Muscle of leg (tissue), 11 donors: ENCODE results near the gene TTC3. TPM values are rescaled to one million over a fixed set of nuclear protein-coding genes. Genes with fewer than 3 reads are reported as not detected.

ENCODE experiments used
- DNase-seq: peaks from one replicate; pipeline ENCODE4 v3.0.0; 2013
- H3K27ac ChIP-seq: one replicate; pipeline ENCODE4 v1.5.1; 2013; ENCODE audit warnings: mild to moderate bottlenecking, low read length, control low read depth
- H3K27me3 ChIP-seq: one replicate; pipeline ENCODE4 v1.6.1; 2013; ENCODE audit warnings: low read length; ENCODE audit not compliant: control insufficient read depth, insufficient read depth
- H3K36me3 ChIP-seq: one replicate; pipeline ENCODE4 v1.6.1; 2013; ENCODE audit warnings: low read length; ENCODE audit not compliant: control insufficient read depth, insufficient read depth
- H3K4me1 ChIP-seq: one replicate; pipeline ENCODE4 v1.6.1; 2013; ENCODE audit warnings: low read length; ENCODE audit not compliant: control insufficient read depth, insufficient read depth
- H3K4me3 ChIP-seq: one replicate; pipeline ENCODE4 v1.5.1; 2013; ENCODE audit warnings: low read length, control low read depth
- H3K9me3 ChIP-seq: replicated peaks from 2 replicates; pipeline ENCODE4 v1.6.1; 2013; ENCODE audit warnings: low read depth, low read length; ENCODE audit not compliant: control insufficient read depth
- WGBS: methylation state at CpG from one replicate; pipeline ENCODE4 v1.1.5; 2013; ENCODE audit warnings: missing lambda C conversion rate; ENCODE audit not compliant: insufficient coverage; 5-methylcytosine and 5-hydroxymethylcytosine counted together
- polyA plus RNA-seq, 8 donors: library from polyadenylated mRNA; unstranded; fragments of 120-200 nt; gene quantifications; one replicate each; pipeline versions ENCODE4 v1.2.1 to v1.2.3, GENCODE V29; 2013; ENCODE audit warnings: inconsistent platforms in 1 of 8, low replicate concordance in 1 of 8; ENCODE audit not compliant: insufficient read length in 8 of 8, insufficient read depth in 1 of 8
- total RNA-seq: library from RNA; stranded (reverse); fragments of 120-200 nt; gene quantifications from one replicate; pipeline ENCODE4 v1.2.4, GENCODE V29; 2013

The TTC3 gene
- total and polyA plus RNA-seq, 9 donors = 86.4 to 202 (median 145) TPM

GRCh38 chr21:37227071-37228002 is 154.3 kb downstream of the TTC3 start:
- H3K36me3 ChIP-seq = peaks cover 79% of the 10 kb centered on the region
- 94% methylated on average over 35 of the region's 38 CpGs for WGBS

GRCh38 chr21:37228003-37228400 is 154.9 kb downstream of the TTC3 start:
- no peak for DNase-seq
- Histone ChIP-seq H3K4me3 (no peak overlapping the region), H3K9me3 (no peaks in the 10 kb centered on the region), H3K36me3 (peaks cover 84% of the 10 kb centered on the region), H3K27ac (no peak overlapping the region), H3K27me3 (no peaks in the 10 kb centered on the region), H3K4me1 (no peaks in the 10 kb centered on the region)
- 88% methylated on average over 6 of the region's 16 CpGs for WGBS

More at GRCh38 chr21:37227071-37228002, 154.3 kb downstream of the TTC3 start:
- Histone ChIP-seq H3K4me1 (no peaks in the 10 kb centered on the region), H3K4me3 (no peak overlapping the region), H3K9me3 (no peaks in the 10 kb centered on the region), H3K27ac (no peak overlapping the region), H3K27me3 (no peaks in the 10 kb centered on the region)
- no peak for DNase-seq

DNA sequence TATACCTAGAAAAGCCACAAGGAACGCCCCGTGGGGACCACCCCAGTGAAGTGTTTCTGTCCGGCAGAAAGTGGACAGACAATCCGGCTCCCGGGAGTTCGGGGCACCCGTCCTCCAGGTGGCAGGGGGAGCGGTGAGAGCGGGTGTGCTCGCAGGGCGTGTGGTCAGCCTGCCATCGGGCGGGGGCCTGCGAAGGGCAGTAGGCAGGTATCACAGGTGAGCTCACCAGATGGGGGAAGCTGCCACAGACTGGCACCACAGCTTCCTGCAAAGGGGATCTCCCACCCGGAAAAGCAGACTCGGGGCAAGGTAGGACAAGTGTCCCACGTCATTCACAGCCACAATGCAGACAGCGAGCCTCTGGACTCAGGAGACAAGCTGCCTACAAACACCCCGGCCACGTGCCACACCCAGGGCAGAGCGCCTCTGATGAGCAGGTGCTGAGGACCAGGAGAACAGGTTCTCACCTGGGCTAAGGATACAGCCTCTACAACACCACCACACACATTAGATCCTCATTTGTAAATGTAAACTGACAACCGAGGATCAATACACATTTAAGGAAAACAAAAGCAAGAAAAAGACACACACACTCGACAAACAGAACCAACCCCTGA is 157.7 kb downstream of the TTC3 start:
- H3K4me3 ChIP-seq = no peak overlapping the region
- H3K4me1 ChIP-seq = no peaks in the 10 kb centered on the region
- H3K9me3 ChIP-seq = no peaks in the 10 kb centered on the region
- whole genome bisulfite sequencing = 93% methylated on average over 21 of the region's 23 CpGs
- no peaks in the 10 kb centered on the region for H3K27me3 ChIP-seq
- H3K27ac ChIP-seq = no peak overlapping the region
- DNase-seq = no peak
- peaks cover 71% of the 10 kb centered on the region for H3K36me3 ChIP-seq

- DNase-seq = no peak
- H3K4me3 ChIP-seq = no peak overlapping the region
- H3K9me3 ChIP-seq = no peaks in the 10 kb centered on the region
- H3K36me3 ChIP-seq = peaks cover 66% of the 10 kb centered on the region
- H3K27ac ChIP-seq = no peak overlapping the region
- no peaks in the 10 kb centered on the region for H3K27me3 ChIP-seq
- H3K4me1 ChIP-seq = no peaks in the 10 kb centered on the region
- WGBS = 86% methylated on average over 9 of the region's 12 CpGs
Measured at GRCh38 chr21:37231249-37231645, 158.2 kb downstream of the TTC3 start.

GRCh38 chr21:37231671-37232070 is 158.6 kb downstream of the TTC3 start:
- no peak for DNase-seq
- Histone ChIP-seq H3K4me1 (no peaks in the 10 kb centered on the region), H3K27me3 (no peaks in the 10 kb centered on the region), H3K36me3 (peaks cover 62% of the 10 kb centered on the region), H3K27ac (no peak overlapping the region), H3K9me3 (no peaks in the 10 kb centered on the region), H3K4me3 (no peak overlapping the region)
- 95% methylated on average over 16 of the region's 16 CpGs for WGBS

DNA sequence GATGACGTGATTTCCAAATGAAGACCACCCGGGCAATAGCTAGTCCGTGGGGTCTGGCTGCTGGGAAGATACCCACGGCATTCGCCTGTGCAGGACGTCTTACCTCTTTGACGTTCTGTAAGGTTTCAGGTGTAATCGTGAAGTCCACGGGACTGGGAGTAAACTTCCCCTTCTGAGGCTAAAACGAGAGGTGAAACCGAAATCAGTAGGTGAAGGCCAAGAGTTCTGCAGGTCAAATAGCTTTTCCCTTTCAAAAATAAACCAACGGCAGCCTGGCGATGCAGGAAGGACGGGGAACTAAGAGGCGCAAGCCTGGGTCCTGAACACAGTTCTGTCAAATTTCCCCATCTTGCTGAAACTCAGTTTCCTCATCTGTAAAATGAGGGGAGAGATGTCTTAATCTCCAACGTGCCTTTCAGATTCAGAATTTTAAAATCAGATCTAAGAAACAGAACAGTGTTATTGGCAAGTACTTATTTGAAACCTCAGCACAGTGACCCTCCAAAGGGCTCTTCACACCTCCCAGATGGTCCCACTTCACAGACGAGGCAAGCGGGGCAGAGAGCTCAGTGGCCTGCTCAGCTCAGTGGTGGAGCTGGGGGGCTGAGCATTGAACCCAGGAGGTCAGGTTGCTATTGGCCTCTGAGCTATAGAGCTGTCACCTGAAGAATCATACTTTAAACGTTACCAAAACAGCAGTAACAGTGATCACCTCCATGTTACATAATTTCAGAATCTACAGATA is 159.4 kb downstream of the TTC3 start:
- H3K4me1 ChIP-seq = no peaks in the 10 kb centered on the region
- H3K36me3 ChIP-seq = peaks cover 55% of the 10 kb centered on the region
- no peak overlapping the region for H3K4me3 ChIP-seq
- H3K9me3 ChIP-seq = no peaks in the 10 kb centered on the region
- no peak for DNase-seq
- no peak overlapping the region for H3K27ac ChIP-seq
- 95% methylated on average over 10 of the region's 19 CpGs for WGBS
- H3K27me3 ChIP-seq = no peaks in the 10 kb centered on the region

DNA sequence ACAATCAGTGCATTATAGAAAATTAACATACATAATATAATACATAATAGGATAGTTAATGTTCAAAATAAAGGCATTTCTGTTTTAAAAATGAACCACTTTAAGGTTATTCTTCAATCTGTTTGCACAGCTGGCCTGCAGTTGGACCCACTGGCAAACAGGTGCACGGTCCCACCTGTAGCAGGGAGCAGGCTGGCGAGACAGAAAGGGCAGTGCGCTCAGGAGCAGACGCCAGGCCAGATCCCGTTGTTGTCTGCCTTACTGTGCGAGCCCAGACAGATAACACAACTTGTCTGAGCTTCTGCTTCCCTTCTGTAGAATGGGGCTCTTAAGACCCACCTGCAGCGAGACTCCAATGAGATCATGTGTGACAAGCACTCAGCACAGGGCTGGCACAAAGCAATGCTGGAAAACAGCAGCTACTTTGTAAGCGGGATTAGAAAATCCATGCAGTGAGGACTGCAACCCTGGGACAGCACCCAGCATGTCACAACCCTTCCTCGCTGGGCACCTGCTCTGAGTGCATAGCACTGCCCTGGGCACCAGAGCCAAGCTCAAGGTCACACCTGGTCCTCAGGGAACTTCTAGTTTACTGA is 160.6 kb downstream of the TTC3 start:
- no peak for DNase-seq
- Histone ChIP-seq H3K27ac (no peak overlapping the region), H3K9me3 (no peaks in the 10 kb centered on the region), H3K27me3 (no peaks in the 10 kb centered on the region), H3K4me3 (no peak overlapping the region), H3K36me3 (peaks cover 44% of the 10 kb centered on the region), H3K4me1 (no peaks in the 10 kb centered on the region)
- WGBS = 97% methylated on average over 9 of the region's 9 CpGs

GRCh38 chr21:37237346-37237745 is 164.3 kb downstream of the TTC3 start:
- Histone ChIP-seq H3K27ac (no peak overlapping the region), H3K27me3 (no peaks in the 10 kb centered on the region), H3K9me3 (no peaks in the 10 kb centered on the region), H3K4me3 (no peak overlapping the region), H3K4me1 (no peaks in the 10 kb centered on the region), H3K36me3 (peaks cover 32% of the 10 kb centered on the region)
- no peak for DNase-seq
- 94% methylated on average over 2 of the region's 2 CpGs for WGBS

DNA sequence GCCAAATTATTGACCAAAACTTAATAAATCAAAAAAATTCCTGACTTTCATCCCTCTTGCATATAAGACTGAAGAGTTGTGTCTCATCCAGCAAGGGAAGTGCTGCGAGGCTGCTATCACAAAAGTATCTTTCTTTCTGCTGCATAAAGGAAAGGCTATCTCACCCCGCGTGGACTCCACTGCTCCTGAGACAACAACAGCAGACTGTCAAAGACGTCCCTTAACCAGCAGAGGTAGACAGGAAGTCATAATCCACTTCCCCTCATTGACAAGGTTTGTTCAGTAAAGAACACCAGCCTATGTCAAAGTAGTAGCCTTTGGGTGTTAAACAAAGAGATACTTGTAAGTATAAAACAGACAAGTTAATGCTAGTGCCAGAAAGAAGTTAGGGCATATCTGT is 164.7 kb downstream of the TTC3 start:
- no peak for DNase-seq
- no peak overlapping the region for H3K4me3 ChIP-seq
- WGBS = 68% methylated on average over 3 of the region's 4 CpGs
- no peak overlapping the region for H3K27ac ChIP-seq
- peaks cover 28% of the 10 kb centered on the region for H3K36me3 ChIP-seq
- no peaks in the 10 kb centered on the region for H3K4me1 ChIP-seq
- H3K27me3 ChIP-seq = no peaks in the 10 kb centered on the region
- no peaks in the 10 kb centered on the region for H3K9me3 ChIP-seq

GRCh38 chr21:37240978-37241377 is 167.9 kb downstream of the TTC3 start:
- Histone ChIP-seq H3K4me3 (no peak overlapping the region), H3K9me3 (no peaks in the 10 kb centered on the region), H3K27ac (no peak overlapping the region), H3K27me3 (no peaks in the 10 kb centered on the region), H3K4me1 (peaks cover 2% of the 10 kb centered on the region), H3K36me3 (peaks cover 20% of the 10 kb centered on the region)
- DNase-seq = no peak
- WGBS = 73% methylated on average over 3 of the region's 8 CpGs
